GM15510 (cell line): Measurements from ENCODE around the gene ISCU.

ENCODE experiments used
- POLR2A ChIP-seq: IDR thresholded peaks from 3 replicates; pipeline ENCODE4 v1.6.1; 2011; ENCODE audit warnings: borderline replicate concordance; ENCODE audit not compliant: insufficient read length; ENCODE audit errors: extremely low read depth

Gene ISCU

GRCh38 chr12:108527166-108527496, 35.3 kb upstream of the ISCU start:
- no peak for TF ChIP-seq POLR2A

- no peak for TF ChIP-seq POLR2A
Measured at GRCh38 chr12:108530161-108530560, 32.2 kb upstream of the ISCU start.

GRCh38 chr12:108531929-108532848, 30.2 kb upstream of the ISCU start:
- no peak for TF ChIP-seq POLR2A

GRCh38 chr12:108538146-108538545, 24.2 kb upstream of the ISCU start:
- no peak for TF ChIP-seq POLR2A

GRCh38 chr12:108538616-108539195, 23.7 kb upstream of the ISCU start:
- no peak for TF ChIP-seq POLR2A

- no peak for TF ChIP-seq POLR2A
Measured at GRCh38 chr12:108542320-108542719, 20.1 kb upstream of the ISCU start.

GRCh38 chr12:108543652-108544051, 18.7 kb upstream of the ISCU start:
- no peak for TF ChIP-seq POLR2A

- TF ChIP-seq POLR2A = no peak
Measured at GRCh38 chr12:108547686-108548085, 14.7 kb upstream of the ISCU start.

- TF ChIP-seq POLR2A = no peak
Measured at GRCh38 chr12:108548954-108549521, 13.4 kb upstream of the ISCU start.

GRCh38 chr12:108551535-108551934, 10.9 kb upstream of the ISCU start:
- TF ChIP-seq POLR2A = no peak

GRCh38 chr12:108553799-108554198, 8.6 kb upstream of the ISCU start:
- no peak for TF ChIP-seq POLR2A

GRCh38 chr12:108559007-108559655, 3.3 kb upstream of the ISCU start:
- no peak for TF ChIP-seq POLR2A

GRCh38 chr12:108559748-108560147, 2.6 kb upstream of the ISCU start:
- TF ChIP-seq POLR2A = no peak

- no peak for TF ChIP-seq POLR2A
Measured at GRCh38 chr12:108560321-108560721, 2.1 kb upstream of the ISCU start.
